Caco-2 (cell line): ENCODE results near the gene UPK1A. TPM values are rescaled to one million over a fixed set of nuclear protein-coding genes. Genes with fewer than 3 reads are reported as not detected.
"Not testable (repeated sequence)": the region's sequence is repeated elsewhere in the genome, so short reads cannot be mapped to it uniquely, and the experiment has no call there.

Experiments
- BruUV-seq: library from RNA; stranded (reverse); fragments of 400-500 nt; replicated peaks from 2 replicates; lab custom pipeline; 2021; lab: Mats Ljungman, UMichigan
- CTCF ChIA-PET: fragments of 300-600 bp; sonication (Branson Sonifier 250); formaldehyde crosslinking; loops from one replicate; lab custom pipeline; 2022; ENCODE audit warnings: antibody characterized with exemption; lab: Charles Lee
- POLR2A ChIA-PET: fragments of 300-600 bp; sonication (Branson Sonifier 250); formaldehyde crosslinking; loops from one replicate; lab custom pipeline; 2022; ENCODE audit warnings: antibody characterized with exemption; lab: Charles Lee
- DNase-seq, 2 experiments: peaks; one replicate each; pipeline versions ENCODE4 v3.0.0 to v3.0.0-alpha.2; 2020 to 2022
- H3K27me3 ChIP-seq: replicated peaks from 2 replicates; pipeline ENCODE4 v1.6.0; 2011; ENCODE audit warnings: low read length; ENCODE audit not compliant: control insufficient read depth, insufficient read depth
- H3K36me3 ChIP-seq: 2 replicates; pipeline ENCODE4 v1.5.1; 2011; ENCODE audit warnings: low read length; ENCODE audit not compliant: control insufficient read depth, insufficient read depth
- H3K4me1 ChIP-seq: fragments of 250-450 bp; sonication (Bioruptor Pico); 2 replicates; pipeline ENCODE4 v1.5.1; 2020; ENCODE audit warnings: mild to moderate bottlenecking
- H3K4me3 ChIP-seq: 2 replicates; pipeline ENCODE4 v1.5.1; 2011; ENCODE audit warnings: low read depth, mild to moderate bottlenecking, control low read depth, low read length
- H3K9me3 ChIP-seq: fragments of 250-450 bp; sonication (Bioruptor Pico); 2 replicates; pipeline ENCODE4 v1.5.1; 2020; ENCODE audit warnings: mild to moderate bottlenecking, moderate library complexity
- H3K27ac Mint-ChIP-seq: one replicate; pipeline ENCODE4 v1.8.0; 2022; ENCODE audit warnings: mixed read lengths; ENCODE audit not compliant: unreplicated experiment
- H3K27me3 Mint-ChIP-seq: one replicate; pipeline ENCODE4 v1.8.0; 2022; ENCODE audit warnings: mixed read lengths; ENCODE audit not compliant: insufficient read depth, unreplicated experiment
- H3K36me3 Mint-ChIP-seq: one replicate; pipeline ENCODE4 v1.8.0; 2022; ENCODE audit warnings: mild to moderate bottlenecking, mixed read lengths; ENCODE audit not compliant: insufficient read depth, unreplicated experiment
- H3K4me1 Mint-ChIP-seq: one replicate; pipeline ENCODE4 v1.8.0; 2022; ENCODE audit warnings: low read depth, mixed read lengths; ENCODE audit not compliant: unreplicated experiment
- H3K4me3 Mint-ChIP-seq: one replicate; pipeline ENCODE4 v1.8.0; 2022; ENCODE audit warnings: mild to moderate bottlenecking, moderate library complexity, mixed read lengths; ENCODE audit not compliant: unreplicated experiment
- H3K9me3 Mint-ChIP-seq: one replicate; pipeline ENCODE4 v1.8.0; 2022; ENCODE audit warnings: mixed read lengths; ENCODE audit not compliant: unreplicated experiment
- CTCF ChIP-seq, 2 experiments: fragments of 200-600 bp in 1 of 2; IDR thresholded peaks; 1 replicate in 1 of 2; 2 replicates in 1 of 2; pipeline versions ENCODE4 v1.5.1 to v1.8.0; 2011 to 2022; ENCODE audit warnings: antibody characterized with exemption in 1 of 2, control low read depth in 1 of 2, inconsistent platforms in 1 of 2, low read depth in 1 of 2, low read length in 1 of 2, mild to moderate bottlenecking in 1 of 2, moderate library complexity in 1 of 2; ENCODE audit not compliant: insufficient read depth in 1 of 2, severe bottlenecking in 1 of 2, unreplicated experiment in 1 of 2
- intact Hi-C: fragments of 100-400 bp; cut with micrococcal nuclease; formaldehyde crosslinking; loops from one replicate; pipeline ENCODE4 v1.10.0; 2022; ENCODE audit not compliant: unreplicated experiment
- total RNA-seq: library from RNA; stranded (reverse); gene quantifications from 2 replicates; pipeline ENCODE4 v1.2.3, GENCODE V29; 2022

The UPK1A gene
- total RNA-seq, 1 experiment from 2014 or later: not detected

DNA sequence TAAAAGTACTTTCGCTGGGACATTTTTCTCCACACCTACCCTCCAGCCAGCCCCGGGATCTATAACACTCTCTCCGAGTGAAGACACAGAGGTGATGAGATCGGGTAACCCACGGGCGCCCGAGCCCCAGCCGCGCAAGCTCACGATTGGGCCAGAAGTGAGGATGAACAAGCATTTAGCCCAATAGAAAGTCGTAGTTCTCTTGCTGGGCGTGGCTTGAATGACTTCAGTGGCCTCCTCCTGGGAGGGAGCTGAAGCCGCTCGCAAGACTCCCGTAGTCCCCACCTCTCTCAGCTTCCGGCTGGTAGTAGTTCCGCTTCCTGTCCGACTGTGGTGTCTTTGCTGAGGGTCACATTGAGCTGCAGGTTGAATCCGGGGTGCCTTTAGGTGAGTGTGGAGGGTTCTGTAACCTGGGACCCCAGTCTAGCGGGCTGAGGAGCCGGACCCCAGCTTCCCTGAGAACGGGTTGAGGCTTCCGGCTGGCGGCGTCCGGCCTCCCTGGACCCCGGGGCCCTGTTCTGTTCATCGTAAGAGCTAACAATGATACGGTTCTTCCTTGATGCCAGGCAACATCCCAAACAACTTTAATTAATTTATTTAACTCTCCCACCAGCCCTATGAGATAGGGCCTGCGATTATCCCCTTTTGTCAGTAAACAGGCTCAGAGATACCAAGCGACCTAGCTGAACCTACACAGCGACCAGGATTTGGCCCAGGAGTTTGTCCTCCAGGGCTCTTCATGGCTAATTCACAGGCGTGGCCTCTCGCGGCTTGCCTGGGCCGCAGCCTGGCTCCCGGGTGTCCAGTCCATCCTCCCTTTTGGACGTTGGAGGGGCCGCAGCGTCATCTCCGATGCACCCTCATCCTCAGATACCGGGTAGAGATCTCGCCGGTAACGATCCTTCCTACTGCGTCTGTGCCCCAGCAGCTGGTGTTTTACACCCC lies 18.0 kb upstream of the UPK1A start, which contains the start of gene COX6B1:
Gene COX6B1 (plus strand): TSS at position 307 of the 945 bp plus-strand sequence. CDS start 2,921 bp downstream, outside the sequence.
- Histone ChIP-seq H3K36me3 (0 out of 2 replicates have a peak, but pooled peaks cover 2% of the 10 kb centered on the region), H3K4me3 (peak within 1 kb of the TSS; percentile 62), H3K9me3 (no peaks in the 10 kb centered on the region), H3K4me1 (peaks cover 15% of the 10 kb centered on the region), H3K27me3 (no peaks in the 10 kb centered on the region)
- BruUV-seq: TSS peak; percentile 77
- H3K4me3 Mint-ChIP-seq: peak within 1 kb of the TSS; percentile 97
- peaks cover 12% of the 10 kb centered on the region for H3K4me1 Mint-ChIP-seq
- H3K27ac Mint-ChIP-seq: peak within 1 kb of the TSS; percentile 90
- H3K27me3 Mint-ChIP-seq: no peaks in the 10 kb centered on the region
- peaks cover 65% of the 10 kb centered on the region for H3K36me3 Mint-ChIP-seq
- peak; percentile 95 to 97 for DNase-seq
- H3K9me3 Mint-ChIP-seq: no peaks in the 10 kb centered on the region
- intact Hi-C loops: loop anchor here (1.0 to 5.0 kb wide), 3 partner anchors 20 to 109 kb away; partner anchors contain the start of genes HSPB6, KMT2B and PROSER3
- ChIA-PET POLR2A (interaction anchor here (0.5 to 1.4 kb wide), 18 partner anchors 10 to 721 kb away, joined by 3 to 11 read pairs (median 4); partner anchors contain the start of genes LIN37, POLR2I and TBCB), CTCF (interaction anchor here (0.6 to 1.4 kb wide), 11 partner anchors 25 to 341 kb away, joined by 3 to 7 read pairs (median 3); partner anchors contain the start of genes APLP1 and HAUS5)
- TF ChIP-seq CTCF (IDR thresholded peaks at IDR 0.05; ENCODE audit: insufficient read depth in 1 of 2, low read depth in 1 of 2, low read length in 1 of 2, severe bottlenecking in 1 of 2, unreplicated experiment in 1 of 2): no peak

- intact Hi-C loops: no loop called here
- ChIA-PET POLR2A (no interaction called here), CTCF (no interaction called here)
- Histone ChIP-seq H3K9me3 (no peaks in the 10 kb centered on the region), H3K27me3 (no peaks in the 10 kb centered on the region), H3K4me1 (peaks cover 9% of the 10 kb centered on the region), H3K4me3 (no peak overlapping the region), H3K36me3 (peaks cover 4% of the 10 kb centered on the region)
- no TSS peak for BruUV-seq
- H3K9me3 Mint-ChIP-seq: no peaks in the 10 kb centered on the region
- TF ChIP-seq CTCF (IDR thresholded peaks at IDR 0.05; ENCODE audit: insufficient read depth in 1 of 2, low read depth in 1 of 2, low read length in 1 of 2, severe bottlenecking in 1 of 2, unreplicated experiment in 1 of 2): no peak
- no peak overlapping the region for H3K27ac Mint-ChIP-seq
- DNase-seq: no peak
- H3K4me1 Mint-ChIP-seq: peaks cover 4% of the 10 kb centered on the region
- peaks cover 72% of the 10 kb centered on the region for H3K36me3 Mint-ChIP-seq
- no peaks in the 10 kb centered on the region for H3K27me3 Mint-ChIP-seq
- no peak overlapping the region for H3K4me3 Mint-ChIP-seq
Measured at GRCh38 chr19:35650581-35650980, 15.7 kb upstream of the UPK1A start.

GRCh38 chr19:35654828-35655227 lies 11.5 kb upstream of the UPK1A start:
- H3K4me1 ChIP-seq, DNase-seq, H3K27ac Mint-ChIP-seq, BruUV-seq, H3K4me3 ChIP-seq, intact Hi-C loops, H3K27me3 ChIP-seq, H3K9me3 ChIP-seq, H3K9me3 Mint-ChIP-seq, H3K4me1 Mint-ChIP-seq, H3K27me3 Mint-ChIP-seq, H3K4me3 Mint-ChIP-seq: not testable (repeated sequence)
- POLR2A ChIA-PET: interaction anchor here (0.6 kb wide), 2 partner anchors 15 to 229 kb away, joined by 3 to 5 read pairs; no protein-coding TSS in a partner anchor
- peaks cover 11% of the 10 kb centered on the region for H3K36me3 ChIP-seq
- H3K36me3 Mint-ChIP-seq: peaks cover 81% of the 10 kb centered on the region
- CTCF ChIA-PET: interaction anchor here (1.2 kb wide), 1 partner anchor 10 kb away, joined by 3 read pairs; no protein-coding TSS in a partner anchor
